GM23338 (cell line): Measurements from ENCODE around the gene HRAS.

Source experiments
- CREB1 ChIP-seq: fragments of 250-450 bp; sonication (Bioruptor Pico); IDR thresholded peaks from 2 replicates; pipeline ENCODE4 v1.5.0; 2020; ENCODE audit warnings: low read depth, mild to moderate bottlenecking, moderate library complexity
- CTCF ChIP-seq, 2 experiments: fragments of 200-600 bp in 1 of 2; sonication (generic) in 1 of 2; conservative IDR thresholded peaks; 2 replicates each; pipeline versions ENCODE4 v1.5.1 to v1.6.1; 2016 to 2017; ENCODE audit warnings: antibody characterized with exemption in 2 of 2, low read depth in 2 of 2, mild to moderate bottlenecking in 2 of 2, moderate library complexity in 1 of 2
- EZH2 ChIP-seq: fragments of 200-600 bp; sonication (generic); IDR thresholded peaks from one replicate; pipeline ENCODE4 v1.8.0; 2017; ENCODE audit warnings: antibody characterized with exemption, mild to moderate bottlenecking, low read depth; ENCODE audit not compliant: unreplicated experiment
- EZH2phosphoT487 ChIP-seq: fragments of 200-600 bp; sonication (generic); IDR thresholded peaks from one replicate; pipeline ENCODE4 v1.8.1; 2018; ENCODE audit warnings: antibody characterized with exemption; ENCODE audit not compliant: unreplicated experiment
- JUNB ChIP-seq: IDR thresholded peaks from one replicate; pipeline ENCODE4 v1.6.1; 2016; ENCODE audit warnings: antibody characterized with exemption; ENCODE audit not compliant: unreplicated experiment
- NANOG ChIP-seq: IDR thresholded peaks from 2 replicates; pipeline ENCODE4 v1.6.1; 2016; ENCODE audit warnings: antibody characterized with exemption, borderline replicate concordance
- POLR2AphosphoS5 ChIP-seq: IDR thresholded peaks from 2 replicates; pipeline ENCODE4 v1.6.1; 2016; ENCODE audit warnings: antibody characterized with exemption, low read depth
- STAT1 ChIP-seq: IDR thresholded peaks from one replicate; pipeline ENCODE4 v1.6.1; 2016; ENCODE audit warnings: antibody characterized with exemption; ENCODE audit not compliant: unreplicated experiment
- ZNF331 ChIP-seq: fragments of 250-450 bp; sonication (Bioruptor Pico); IDR thresholded peaks from 2 replicates; pipeline ENCODE4 v1.5.0; 2020; ENCODE audit warnings: low read depth, mild to moderate bottlenecking, moderate library complexity
- ZNF462 ChIP-seq: fragments of 250-450 bp; sonication (Bioruptor Pico); IDR thresholded peaks from 2 replicates; pipeline ENCODE4 v1.5.0; 2020; ENCODE audit warnings: mild to moderate bottlenecking, moderate library complexity
- TF ChIP-seq, protein P1 (sequence below): IDR thresholded peaks from one replicate; pipeline ENCODE4 v1.6.1; 2018; ENCODE audit warnings: antibody characterized with exemption; ENCODE audit not compliant: unreplicated experiment

DNA sequence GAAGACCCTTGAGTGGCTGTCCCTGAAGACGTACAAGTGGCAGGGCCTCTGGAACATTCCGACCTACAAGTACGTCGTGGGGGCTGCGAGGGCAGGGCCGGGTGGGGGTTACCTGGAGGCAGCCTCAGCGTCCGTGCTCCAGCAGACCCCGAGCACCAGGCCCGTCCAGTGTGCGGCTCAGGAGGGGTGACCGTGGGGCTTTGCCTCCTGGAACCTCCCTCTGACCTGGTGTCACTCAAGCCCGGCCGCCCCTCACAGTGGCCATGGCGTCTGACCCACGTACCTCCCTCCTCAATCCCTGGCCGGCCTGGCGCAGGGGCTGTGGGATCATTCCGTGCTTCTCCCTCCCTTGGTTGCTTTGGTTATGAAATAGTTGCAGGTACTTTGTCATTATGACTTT lies 46.8 kb downstream of the HRAS start:
- TF ChIP-seq CTCF (conservative IDR thresholded peaks at IDR 0.05; ENCODE audit: low read depth in 2 of 2) (no peak), EZH2phosphoT487 (no peak), POLR2AphosphoS5 (no peak), EZH2 (no peak), CREB1 (CRISPR knock-in tag) (no peak), JUNB (no peak), NANOG (no peak), STAT1 (no peak), ZNF331 (CRISPR knock-in tag) (no peak), ZNF462 (CRISPR knock-in tag) (no peak)
- TF ChIP-seq, protein P1, sequence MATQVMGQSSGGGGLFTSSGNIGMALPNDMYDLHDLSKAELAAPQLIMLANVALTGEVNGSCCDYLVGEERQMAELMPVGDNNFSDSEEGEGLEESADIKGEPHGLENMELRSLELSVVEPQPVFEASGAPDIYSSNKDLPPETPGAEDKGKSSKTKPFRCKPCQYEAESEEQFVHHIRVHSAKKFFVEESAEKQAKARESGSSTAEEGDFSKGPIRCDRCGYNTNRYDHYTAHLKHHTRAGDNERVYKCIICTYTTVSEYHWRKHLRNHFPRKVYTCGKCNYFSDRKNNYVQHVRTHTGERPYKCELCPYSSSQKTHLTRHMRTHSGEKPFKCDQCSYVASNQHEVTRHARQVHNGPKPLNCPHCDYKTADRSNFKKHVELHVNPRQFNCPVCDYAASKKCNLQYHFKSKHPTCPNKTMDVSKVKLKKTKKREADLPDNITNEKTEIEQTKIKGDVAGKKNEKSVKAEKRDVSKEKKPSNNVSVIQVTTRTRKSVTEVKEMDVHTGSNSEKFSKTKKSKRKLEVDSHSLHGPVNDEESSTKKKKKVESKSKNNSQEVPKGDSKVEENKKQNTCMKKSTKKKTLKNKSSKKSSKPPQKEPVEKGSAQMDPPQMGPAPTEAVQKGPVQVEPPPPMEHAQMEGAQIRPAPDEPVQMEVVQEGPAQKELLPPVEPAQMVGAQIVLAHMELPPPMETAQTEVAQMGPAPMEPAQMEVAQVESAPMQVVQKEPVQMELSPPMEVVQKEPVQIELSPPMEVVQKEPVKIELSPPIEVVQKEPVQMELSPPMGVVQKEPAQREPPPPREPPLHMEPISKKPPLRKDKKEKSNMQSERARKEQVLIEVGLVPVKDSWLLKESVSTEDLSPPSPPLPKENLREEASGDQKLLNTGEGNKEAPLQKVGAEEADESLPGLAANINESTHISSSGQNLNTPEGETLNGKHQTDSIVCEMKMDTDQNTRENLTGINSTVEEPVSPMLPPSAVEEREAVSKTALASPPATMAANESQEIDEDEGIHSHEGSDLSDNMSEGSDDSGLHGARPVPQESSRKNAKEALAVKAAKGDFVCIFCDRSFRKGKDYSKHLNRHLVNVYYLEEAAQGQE, result no peak
